Measurements from ENCODE around the gene KCNJ6. TPM values are rescaled to one million over a fixed set of nuclear protein-coding genes. Genes with fewer than 3 reads are reported as not detected.

KCNJ6 gene
- total RNA-seq, 6 experiments from 2014 or later, result not detected

- Mint-ChIP-seq H3K4me1 (ENCODE audit: low read depth) (peaks cover 52% of the 10 kb centered on the region), H3K36me3 (ENCODE audit: low read depth) (peaks cover 3% of the 10 kb centered on the region), H3K4me3 (no peak overlapping the region), H3K27ac (no peak overlapping the region), H3K27me3 (ENCODE audit: insufficient read depth) (no peaks in the 10 kb centered on the region), H3K9me3 (no peaks in the 10 kb centered on the region)
- TF ChIP-seq CTCF (IDR thresholded peaks at IDR 0.05), result no peak
- DNase-seq, result no peak
These were observed 51.1 kb downstream of the KCNJ6 start for GRCh38 chr21:37865156-37865555.

GRCh38 chr21:37863842-37864241 lies 52.4 kb downstream of the KCNJ6 start:
- no peak for DNase-seq
- Mint-ChIP-seq H3K36me3 (ENCODE audit: low read depth) (peaks cover 3% of the 10 kb centered on the region), H3K9me3 (no peaks in the 10 kb centered on the region), H3K27me3 (ENCODE audit: insufficient read depth) (no peaks in the 10 kb centered on the region), H3K27ac (no peak overlapping the region), H3K4me3 (no peak overlapping the region), H3K4me1 (ENCODE audit: low read depth) (peaks cover 42% of the 10 kb centered on the region)
- TF ChIP-seq CTCF (IDR thresholded peaks at IDR 0.05), result no peak

GRCh38 chr21:37862536-37862935 lies 53.7 kb downstream of the KCNJ6 start:
- Mint-ChIP-seq H3K4me3 (no peak overlapping the region), H3K27me3 (ENCODE audit: insufficient read depth) (no peaks in the 10 kb centered on the region; the same call in 1 of the 2 replicates), H3K4me1 (ENCODE audit: low read depth) (peaks cover 30% of the 10 kb centered on the region), H3K27ac (no peak overlapping the region), H3K9me3 (no peaks in the 10 kb centered on the region), H3K36me3 (ENCODE audit: low read depth) (peaks cover 3% of the 10 kb centered on the region)
- TF ChIP-seq CTCF (IDR thresholded peaks at IDR 0.05), result no peak
- DNase-seq, result peak; percentile 25

GRCh38 chr21:37861561-37861960 lies 54.7 kb downstream of the KCNJ6 start:
- no peak overlapping the region for H3K27ac Mint-ChIP-seq
- H3K36me3 Mint-ChIP-seq (ENCODE audit: low read depth), result peaks cover 3% of the 10 kb centered on the region
- TF ChIP-seq CTCF (IDR thresholded peaks at IDR 0.05), result no peak
- H3K4me1 Mint-ChIP-seq (ENCODE audit: low read depth), result peaks cover 36% of the 10 kb centered on the region
- DNase-seq, result no peak
- H3K9me3 Mint-ChIP-seq, result no peaks in the 10 kb centered on the region
- H3K27me3 Mint-ChIP-seq (ENCODE audit: insufficient read depth), result no peaks in the 10 kb centered on the region; the same call in 1 of the 2 replicates
- H3K4me3 Mint-ChIP-seq, result no peak overlapping the region

- no peak overlapping the region for H3K27ac Mint-ChIP-seq
- peaks cover 36% of the 10 kb centered on the region for H3K4me1 Mint-ChIP-seq (ENCODE audit: low read depth)
- no peak for TF ChIP-seq CTCF (IDR thresholded peaks at IDR 0.05)
- no peaks in the 10 kb centered on the region; the same call in 1 of the 2 replicates for H3K27me3 Mint-ChIP-seq (ENCODE audit: insufficient read depth)
- no peak overlapping the region for H3K4me3 Mint-ChIP-seq
- DNase-seq, result no peak
- no peaks in the 10 kb centered on the region for H3K9me3 Mint-ChIP-seq
- H3K36me3 Mint-ChIP-seq (ENCODE audit: low read depth), result no peaks in the 10 kb centered on the region; the same call in 1 of the 2 replicates
These were observed 55.8 kb downstream of the KCNJ6 start for GRCh38 chr21:37860416-37860815.
